ENCODE data around the gene P2RY6. TPM values are rescaled to one million over a fixed set of nuclear protein-coding genes. Genes with fewer than 3 reads are reported as not detected.

P2RY6 gene
- total RNA-seq, 1 experiment from 2014 or later, result 0.15 TPM

GRCh38 chr11:73239571-73240189 is 32.5 kb upstream of the P2RY6 start:
- Histone ChIP-seq H3K9me3 (ENCODE audit: control insufficient read depth in 1 of 2, insufficient read depth in 1 of 2, low read depth in 1 of 2, low read length in 2 of 2) (no peaks in the 10 kb centered on the region), H3K79me2 (ENCODE audit: insufficient read depth, low read length) (no peaks in the 10 kb centered on the region), H3K27ac (ENCODE audit: low read depth, low read length) (no peak overlapping the region), H3K4me2 (ENCODE audit: low read length) (no peak overlapping the region), H3K27me3 (ENCODE audit: insufficient read depth, low read length) (no peaks in the 10 kb centered on the region), H2AFZ (ENCODE audit: low read depth, low read length, poor library complexity, severe bottlenecking) (no peak overlapping the region), H3K4me3 (replicated peaks in 1 of 2; ENCODE audit: low read depth in 1 of 2, low read length in 2 of 2) (no peak overlapping the region), H3K36me3 (ENCODE audit: control insufficient read depth in 1 of 2, insufficient read depth in 2 of 2, low read length in 2 of 2) (no peaks in the 10 kb centered on the region), H3K9me2 (ENCODE audit: insufficient read depth) (no peaks in the 10 kb centered on the region), H3K4me1 (ENCODE audit: control insufficient read depth in 1 of 2, insufficient read depth in 2 of 2, low read length in 2 of 2) (peaks cover 0 to 27% of the 10 kb centered on the region in 2 experiments; a peak in 1 of 4 replicates), H3K9ac (ENCODE audit: low read length) (no peak overlapping the region), H4K20me1 (ENCODE audit: insufficient read depth) (no peaks in the 10 kb centered on the region)
- intact Hi-C loops (cut with micrococcal nuclease), result loop anchor here (5.0 kb wide), 1 partner anchor 98 kb away; no protein-coding TSS in a partner anchor
- ChIA-PET CTCF (interaction anchor here (1.4 kb wide), 1 partner anchor 54 kb away, joined by 3 read pairs; no protein-coding TSS in a partner anchor), POLR2A (no interaction called here), RAD21 (ENCODE audit: low non-redundant PET in 1 of 2, low total read pairs in 2 of 2, uncharacterized antibody in 2 of 2, unreplicated experiment in 2 of 2) (no interaction called here)
- no TSS peak for BruUV-seq (replicated peaks)
- TF ChIP-seq SIN3A (IDR thresholded peaks at IDR 0.05; ENCODE audit: low read depth) (no peak), ELF1 (IDR thresholded peaks at IDR 0.05; ENCODE audit: borderline replicate concordance, low read depth) (no peak), MAX (IDR thresholded peaks at IDR 0.05) (no peak), TCF7L2 (IDR thresholded peaks at IDR 0.05; ENCODE audit: borderline replicate concordance, extremely low read depth, insufficient read depth, insufficient read length) (no peak), SP1 (IDR thresholded peaks at IDR 0.05; ENCODE audit: low read depth) (no peak), EZH2 (IDR thresholded peaks at IDR 0.05) (no peak), CBX3 (IDR thresholded peaks at IDR 0.05; ENCODE audit: low read depth) (no peak), CTCF (IDR thresholded peaks at IDR 0.05 in 2 of 3, conservative IDR thresholded peaks at IDR 0.05 in 1 of 3; ENCODE audit: borderline replicate concordance in 1 of 3, insufficient read depth in 1 of 3, low read depth in 2 of 3, low read length in 2 of 3) (no peak), POLR2AphosphoS5 (IDR thresholded peaks at IDR 0.05; ENCODE audit: low read depth, low read length) (no peak), RAD21 (IDR thresholded peaks at IDR 0.05; ENCODE audit: low read depth) (no peak)
- ATAC-seq (no peak), DNase-seq (ENCODE audit: low read depth, low spot score) (no peak)

All from HCT116 (cell line).